Osteoblast (primary cell): ENCODE data around the gene ISOC2. TPM values are rescaled to one million over a fixed set of nuclear protein-coding genes. Genes with fewer than 3 reads are reported as not detected.

ENCODE experiments used
- DNase-seq: peaks from one replicate; pipeline ENCODE4 v3.0.0; 2011; ENCODE audit warnings: low spot score, mixed read lengths; ENCODE audit not compliant: insufficient read length; ENCODE audit errors: missing footprints
- H2AFZ ChIP-seq: 2 replicates; pipeline ENCODE4 v1.6.0; 2011; ENCODE audit warnings: mild to moderate bottlenecking, low read length
- H3K27ac ChIP-seq: 2 replicates; pipeline ENCODE4 v1.5.1; 2011; ENCODE audit warnings: mild to moderate bottlenecking, low read depth, low read length, moderate library complexity
- H3K27me3 ChIP-seq: 2 replicates; pipeline ENCODE4 v1.6.0; 2012; ENCODE audit warnings: mild to moderate bottlenecking, control low read depth, inconsistent platforms, low read length, moderate library complexity; ENCODE audit not compliant: insufficient read depth
- H3K36me3 ChIP-seq: 2 replicates; pipeline ENCODE4 v1.5.1; 2011; ENCODE audit warnings: mild to moderate bottlenecking, low read length, control low read depth, moderate library complexity; ENCODE audit not compliant: insufficient read depth
- H3K4me1 ChIP-seq: 2 replicates; pipeline ENCODE4 v1.5.1; 2011; ENCODE audit warnings: mild to moderate bottlenecking, low read length, control low read depth, moderate library complexity; ENCODE audit not compliant: insufficient read depth
- H3K4me2 ChIP-seq: 2 replicates; pipeline ENCODE4 v1.6.0; 2011; ENCODE audit warnings: mild to moderate bottlenecking, low read length; ENCODE audit not compliant: insufficient read depth
- H3K4me3 ChIP-seq: fragments of 200-600 bp; sonication (generic); 3 replicates; pipeline ENCODE4 v1.5.1; 2012; ENCODE audit warnings: mild to moderate bottlenecking, low read length, inconsistent platforms; ENCODE audit not compliant: insufficient read depth
- H3K79me2 ChIP-seq: 2 replicates; pipeline ENCODE4 v1.6.0; 2012; ENCODE audit warnings: mild to moderate bottlenecking, low read length, control low read depth, inconsistent platforms; ENCODE audit not compliant: insufficient read depth
- H3K9me3 ChIP-seq: 2 replicates; pipeline ENCODE4 v1.5.1; 2011; ENCODE audit warnings: low read depth, low read length, control low read depth
- H4K20me1 ChIP-seq: 2 replicates; pipeline ENCODE4 v1.6.0; 2012; ENCODE audit warnings: mild to moderate bottlenecking, low read length, control low read depth; ENCODE audit not compliant: insufficient read depth
- CTCF ChIP-seq: IDR thresholded peaks from 2 replicates; pipeline ENCODE4 v1.5.1; 2011; ENCODE audit warnings: mild to moderate bottlenecking, low read depth, low read length, moderate library complexity; ENCODE audit errors: extremely low read depth
- total RNA-seq: library from RNA; depleted of rRNA; stranded (reverse); fragments of >200 nt; gene quantifications from 2 replicates; pipeline ENCODE4 v1.2.3, GENCODE V29; 2012

Gene ISOC2
- 55.4 and 65.1 TPM in 2 replicates for total RNA-seq

- Histone ChIP-seq H3K36me3 (no peaks in the 10 kb centered on the region), H3K27ac (peak within 1 kb of the TSS; percentile 90), H2AFZ (peak within 1 kb of the TSS; percentile 84), H3K4me1 (peaks cover 17% of the 10 kb centered on the region), H3K79me2 (peaks cover 11% of the 10 kb centered on the region), H3K4me2 (peak within 1 kb of the TSS; percentile 96), H3K9me3 (no peaks in the 10 kb centered on the region), H4K20me1 (peaks cover 11% of the 10 kb centered on the region), H3K27me3 (no peaks in the 10 kb centered on the region), H3K4me3 (peak within 1 kb of the TSS; percentile 97)
- TF ChIP-seq CTCF = no peak
- peak; percentile 100 for DNase-seq
Observed at GRCh38 chr19:55461259-55461973, at the start of gene ISOC2. TSS of gene ISOC2 (minus strand) at chr19:55461642. CDS start at chr19:55456486, 5,156 bp downstream.

DNA sequence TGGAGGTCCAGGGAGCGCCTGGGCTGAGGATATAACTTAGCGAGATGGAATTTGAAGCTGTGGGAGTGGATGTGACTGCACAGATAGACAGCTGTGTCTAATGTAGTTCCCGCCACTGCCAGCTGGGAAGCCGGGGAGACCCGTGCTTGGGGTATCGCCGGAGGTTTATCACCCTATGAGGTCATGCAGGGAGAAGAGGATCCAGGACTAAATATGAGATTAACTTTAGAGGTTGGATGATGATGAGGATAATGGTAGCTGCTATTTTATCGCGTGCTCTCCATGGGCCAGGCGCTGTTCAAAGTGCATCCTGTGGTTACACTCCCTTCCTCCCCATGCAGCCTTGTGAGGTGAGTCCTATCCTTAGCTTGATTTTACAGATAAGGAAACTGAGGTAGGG lies 46.7 kb upstream of the ISOC2 start:
- TF ChIP-seq CTCF = no peak
- Histone ChIP-seq H3K4me2 (no peak overlapping the region), H3K27ac (no peak overlapping the region), H3K4me3 (no peak overlapping the region), H4K20me1 (peaks cover 10% of the 10 kb centered on the region), H3K4me1 (no peaks in the 10 kb centered on the region), H2AFZ (no peak overlapping the region), H3K36me3 (peaks cover 18% of the 10 kb centered on the region), H3K27me3 (no peaks in the 10 kb centered on the region), H3K9me3 (no peaks in the 10 kb centered on the region), H3K79me2 (peaks cover 2% of the 10 kb centered on the region)
- no peak for DNase-seq

DNA sequence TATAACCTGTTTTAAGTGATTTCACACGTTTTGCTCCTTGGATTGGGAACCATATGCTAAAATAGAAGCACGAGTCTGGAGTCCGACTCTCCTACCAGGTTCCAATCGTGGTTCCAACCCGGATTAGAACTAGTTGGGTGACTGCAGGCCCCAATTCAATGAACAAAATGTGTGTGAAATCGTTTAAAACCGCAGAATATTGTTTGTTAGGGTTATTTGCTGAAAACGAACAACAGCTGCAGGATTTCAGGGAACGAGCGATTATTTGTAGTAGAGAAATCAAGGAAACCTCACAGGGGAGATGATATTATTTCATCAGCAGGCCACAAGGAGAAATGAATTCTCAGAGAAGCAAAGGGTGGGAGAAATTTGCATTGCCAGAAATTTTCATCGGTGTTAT lies 43.5 kb upstream of the ISOC2 start:
- peak; percentile 5 for DNase-seq
- Histone ChIP-seq H3K4me3 (no peak overlapping the region), H3K9me3 (no peaks in the 10 kb centered on the region), H3K79me2 (peaks cover 2% of the 10 kb centered on the region), H2AFZ (no peak overlapping the region), H3K4me2 (no peak overlapping the region), H3K27me3 (no peaks in the 10 kb centered on the region), H3K27ac (no peak overlapping the region), H3K36me3 (peaks cover 28% of the 10 kb centered on the region), H4K20me1 (peaks cover 7% of the 10 kb centered on the region), H3K4me1 (no peaks in the 10 kb centered on the region)
- TF ChIP-seq CTCF = no peak

DNA sequence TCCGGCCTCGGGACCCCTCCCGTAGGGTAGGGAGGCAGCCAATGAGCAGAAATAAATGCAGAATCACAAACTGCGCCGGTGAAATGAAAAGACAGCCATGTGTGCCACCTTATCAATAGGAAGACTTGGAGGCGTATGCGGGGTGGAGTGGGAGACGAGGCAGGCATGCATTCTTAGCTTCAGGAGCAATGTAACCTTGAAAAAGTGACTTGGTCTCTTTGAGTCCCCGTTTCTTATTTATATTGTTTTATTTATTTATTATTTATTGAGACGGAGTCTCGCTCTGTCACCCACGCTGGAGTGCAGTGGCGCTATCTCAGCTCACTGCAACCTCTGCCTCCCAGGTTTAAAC lies 42.8 kb upstream of the ISOC2 start:
- peak overlapping the region; percentile 88 for H3K4me2 ChIP-seq
- DNase-seq = no peak

More for the DNA sequence above, 42.8 kb upstream of the ISOC2 start:
- Histone ChIP-seq H3K27me3 (no peaks in the 10 kb centered on the region), H3K4me3 (peak overlapping the region; percentile 73), H2AFZ (peak overlapping the region; percentile 90), H3K27ac (peak overlapping the region; percentile 71), H4K20me1 (peaks cover 7% of the 10 kb centered on the region), H3K79me2 (peaks cover 2% of the 10 kb centered on the region), H3K36me3 (peaks cover 33% of the 10 kb centered on the region), H3K9me3 (no peaks in the 10 kb centered on the region), H3K4me1 (no peaks in the 10 kb centered on the region)
- no peak for TF ChIP-seq CTCF
